IMR-90 (cell line): ENCODE results near the gene FEN1.

Source experiments
- BHLHE40 ChIP-seq: fragments of 150-350 bp; IDR thresholded peaks from 2 replicates; pipeline ENCODE4 v1.6.1; 2016; ENCODE audit warnings: mild to moderate bottlenecking, low read depth, low read length
- CTCF ChIP-seq: conservative IDR thresholded peaks from 2 replicates; pipeline ENCODE4 v1.5.1; 2012; ENCODE audit warnings: mild to moderate bottlenecking, low read depth, low read length, improper control_type of control experiment
- ELK1 ChIP-seq: fragments of 150-350 bp; IDR thresholded peaks from 2 replicates; pipeline ENCODE4 v1.6.1; 2016; ENCODE audit warnings: low read depth, mild to moderate bottlenecking, low read length, moderate library complexity, borderline replicate concordance
- FOS ChIP-seq: fragments of 150-350 bp; IDR thresholded peaks from 2 replicates; pipeline ENCODE4 v1.6.1; 2016; ENCODE audit warnings: low read depth, low read length
- MXI1 ChIP-seq: IDR thresholded peaks from 2 replicates; pipeline ENCODE4 v1.6.1; 2012; ENCODE audit warnings: low read depth, mild to moderate bottlenecking, low read length, moderate library complexity, borderline replicate concordance
- POLR2A ChIP-seq: IDR thresholded peaks from 2 replicates; pipeline ENCODE4 v1.6.1; 2012; ENCODE audit warnings: mild to moderate bottlenecking, low read depth, low read length
- RAD21 ChIP-seq: IDR thresholded peaks from 2 replicates; pipeline ENCODE4 v1.6.1; 2012; ENCODE audit warnings: low read length, improper control_type of control experiment
- RCOR1 ChIP-seq: IDR thresholded peaks from 2 replicates; pipeline ENCODE4 v1.6.1; 2012; ENCODE audit warnings: mild to moderate bottlenecking, low read length, improper control_type of control experiment; ENCODE audit not compliant: insufficient replicate concordance
- RFX5 ChIP-seq: IDR thresholded peaks from 2 replicates; pipeline ENCODE4 v1.8.0; 2012; ENCODE audit warnings: low read depth, mild to moderate bottlenecking, low read length, moderate library complexity
- SMC3 ChIP-seq: fragments of 150-350 bp; IDR thresholded peaks from 2 replicates; pipeline ENCODE4 v1.6.1; 2016; ENCODE audit warnings: low read depth, mild to moderate bottlenecking, antibody characterized with exemption, low read length, moderate library complexity

GRCh38 chr11:61771195-61771894 lies 21.4 kb upstream of the FEN1 start:
- TF ChIP-seq CTCF = no peak
- no peak for TF ChIP-seq MXI1
- no peak for TF ChIP-seq ELK1
- TF ChIP-seq FOS = no peak
- TF ChIP-seq RCOR1 = no peak
- TF ChIP-seq RAD21 = no peak
- no peak for TF ChIP-seq SMC3
- no peak for TF ChIP-seq BHLHE40
- TF ChIP-seq RFX5 = no peak
- TF ChIP-seq POLR2A = no peak
